Neutrophil (primary cell): ENCODE results near the gene TTLL12.

Experiments
- H3K27ac ChIP-seq: fragments of 200-600 bp; sonication (generic); 2 replicates; pipeline ENCODE4 v1.5.1; 2016; ENCODE audit warnings: mild to moderate bottlenecking, moderate library complexity
- H3K27me3 ChIP-seq: fragments of 200-600 bp; sonication (generic); 2 replicates; pipeline ENCODE4 v1.6.0; 2016; ENCODE audit warnings: mild to moderate bottlenecking
- H3K36me3 ChIP-seq: fragments of 200-600 bp; sonication (generic); 2 replicates; pipeline ENCODE4 v1.5.1; 2017
- H3K4me1 ChIP-seq, 2 experiments: fragments of 200-600 bp in 1 of 2; sonication (generic) in 1 of 2; 1 replicate in 1 of 2; 2 replicates in 1 of 2; pipeline versions ENCODE4 v1.5.1 to v1.6.1; 2013 to 2016; ENCODE audit warnings: low read depth in 1 of 2, low read length in 1 of 2, mild to moderate bottlenecking in 1 of 2, moderate library complexity in 1 of 2; ENCODE audit not compliant: control insufficient read depth in 1 of 2, insufficient read depth in 1 of 2
- H3K4me3 ChIP-seq, 2 experiments: fragments of 200-600 bp in 1 of 2; sonication (generic) in 1 of 2; 1 replicate in 1 of 2; 2 replicates in 1 of 2; pipeline ENCODE4 v1.5.1; 2013 to 2016; ENCODE audit warnings: low read depth in 1 of 2, low read length in 1 of 2, mild to moderate bottlenecking in 1 of 2, moderate library complexity in 1 of 2
- H3K9me3 ChIP-seq: fragments of 200-600 bp; sonication (generic); 2 replicates; pipeline ENCODE4 v1.5.1; 2016
- TF ChIP-seq, protein P1 (sequence below): fragments of 200-600 bp; sonication (generic); IDR thresholded peaks from 2 replicates; pipeline ENCODE4 v1.5.1; 2016; ENCODE audit warnings: antibody characterized with exemption

Gene TTLL12

DNA sequence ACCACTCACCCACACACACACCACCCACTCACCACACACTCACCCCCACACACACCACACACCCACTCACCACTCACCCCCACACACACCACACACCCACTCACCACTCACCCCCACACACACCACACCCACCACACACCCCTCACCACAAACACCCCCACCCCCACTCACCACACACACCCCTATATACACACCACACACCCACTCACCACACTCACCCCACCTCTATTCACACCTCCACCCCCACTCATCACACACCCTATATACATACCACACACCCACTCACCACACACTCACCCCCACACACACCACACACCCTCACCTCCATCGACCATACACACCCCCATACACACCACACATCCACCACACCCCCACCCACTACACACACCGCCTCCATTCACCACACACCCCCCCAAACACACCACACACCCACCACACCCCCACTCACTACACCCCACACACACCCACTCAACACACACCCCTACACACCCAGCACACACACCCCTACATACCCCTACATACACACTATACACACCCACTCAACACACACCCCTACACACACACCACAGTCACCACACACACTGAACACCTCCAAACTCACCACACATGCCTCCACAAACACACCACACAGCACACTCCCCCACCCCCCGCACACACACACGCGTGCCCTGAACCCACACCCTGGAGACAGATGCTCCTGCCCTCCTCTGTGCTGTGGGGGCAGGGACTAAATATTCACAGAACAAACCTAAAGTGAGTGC, 19.0 kb upstream of the TTLL12 start:
- no peak overlapping the region for H3K27ac ChIP-seq
- H3K9me3 ChIP-seq: no peaks in the 10 kb centered on the region
- H3K36me3 ChIP-seq: no peaks in the 10 kb centered on the region
- no peak overlapping the region for H3K4me3 ChIP-seq
- no peaks in the 10 kb centered on the region for H3K4me1 ChIP-seq
- TF ChIP-seq, protein P1, sequence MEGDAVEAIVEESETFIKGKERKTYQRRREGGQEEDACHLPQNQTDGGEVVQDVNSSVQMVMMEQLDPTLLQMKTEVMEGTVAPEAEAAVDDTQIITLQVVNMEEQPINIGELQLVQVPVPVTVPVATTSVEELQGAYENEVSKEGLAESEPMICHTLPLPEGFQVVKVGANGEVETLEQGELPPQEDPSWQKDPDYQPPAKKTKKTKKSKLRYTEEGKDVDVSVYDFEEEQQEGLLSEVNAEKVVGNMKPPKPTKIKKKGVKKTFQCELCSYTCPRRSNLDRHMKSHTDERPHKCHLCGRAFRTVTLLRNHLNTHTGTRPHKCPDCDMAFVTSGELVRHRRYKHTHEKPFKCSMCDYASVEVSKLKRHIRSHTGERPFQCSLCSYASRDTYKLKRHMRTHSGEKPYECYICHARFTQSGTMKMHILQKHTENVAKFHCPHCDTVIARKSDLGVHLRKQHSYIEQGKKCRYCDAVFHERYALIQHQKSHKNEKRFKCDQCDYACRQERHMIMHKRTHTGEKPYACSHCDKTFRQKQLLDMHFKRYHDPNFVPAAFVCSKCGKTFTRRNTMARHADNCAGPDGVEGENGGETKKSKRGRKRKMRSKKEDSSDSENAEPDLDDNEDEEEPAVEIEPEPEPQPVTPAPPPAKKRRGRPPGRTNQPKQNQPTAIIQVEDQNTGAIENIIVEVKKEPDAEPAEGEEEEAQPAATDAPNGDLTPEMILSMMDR: no peak
- peaks cover 12% of the 10 kb centered on the region for H3K27me3 ChIP-seq

DNA sequence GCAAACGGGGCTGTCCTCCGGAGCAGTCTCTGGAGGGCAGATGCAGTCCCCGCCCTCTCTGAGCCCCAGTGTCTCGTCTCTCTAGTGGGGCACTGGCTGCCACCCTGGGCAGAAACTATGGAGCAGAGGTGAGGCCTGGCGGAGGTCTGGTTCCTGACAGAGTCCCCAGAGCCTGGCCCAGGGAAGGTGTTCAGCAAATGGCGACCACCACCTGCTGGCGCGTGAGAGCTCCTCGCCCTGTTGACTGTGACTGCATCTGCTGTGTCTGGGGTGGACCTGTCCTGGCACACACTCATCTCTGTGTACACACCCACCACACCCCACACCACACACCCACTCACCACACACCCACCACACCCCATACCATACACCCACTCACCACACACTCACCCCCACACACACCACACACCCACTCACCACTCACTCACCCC, 18.3 kb upstream of the TTLL12 start:
- TF ChIP-seq, protein P1: no peak
- Histone ChIP-seq H3K27me3 (peaks cover 12% of the 10 kb centered on the region), H3K27ac (no peak overlapping the region), H3K4me1 (no peaks in the 10 kb centered on the region), H3K9me3 (no peaks in the 10 kb centered on the region), H3K36me3 (no peaks in the 10 kb centered on the region), H3K4me3 (no peak overlapping the region)

DNA sequence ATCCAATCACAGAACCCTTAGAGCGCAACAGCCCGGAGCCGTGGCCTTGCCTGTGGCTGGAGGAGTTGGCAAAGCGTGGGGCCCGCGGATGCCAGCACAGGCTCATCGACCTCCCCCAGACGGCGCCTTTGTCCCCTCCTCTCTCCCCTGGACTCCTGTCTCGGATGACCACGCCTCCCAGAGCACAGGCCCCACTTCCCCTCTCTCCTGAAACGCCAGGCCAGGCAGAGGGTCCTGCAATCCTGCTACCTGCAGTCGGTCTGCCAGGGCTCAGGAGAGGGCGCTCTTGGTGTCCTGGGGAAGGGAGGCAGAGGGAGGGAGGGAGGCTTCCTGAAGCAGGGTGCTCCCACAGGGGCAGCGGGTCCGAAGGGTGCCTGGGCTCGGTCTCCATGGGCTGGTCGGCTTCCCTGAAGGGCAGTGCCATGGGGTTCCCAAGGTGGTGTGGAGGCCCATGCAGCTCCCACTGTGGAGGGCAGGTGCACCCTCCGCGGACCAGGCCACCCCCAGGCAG, 16.6 kb upstream of the TTLL12 start:
- H3K27ac ChIP-seq: no peak overlapping the region
- H3K4me1 ChIP-seq: no peaks in the 10 kb centered on the region
- no peak overlapping the region for H3K4me3 ChIP-seq
- H3K36me3 ChIP-seq: no peaks in the 10 kb centered on the region
- TF ChIP-seq, protein P1: no peak
- peaks cover 12% of the 10 kb centered on the region for H3K27me3 ChIP-seq
- H3K9me3 ChIP-seq: no peaks in the 10 kb centered on the region

DNA sequence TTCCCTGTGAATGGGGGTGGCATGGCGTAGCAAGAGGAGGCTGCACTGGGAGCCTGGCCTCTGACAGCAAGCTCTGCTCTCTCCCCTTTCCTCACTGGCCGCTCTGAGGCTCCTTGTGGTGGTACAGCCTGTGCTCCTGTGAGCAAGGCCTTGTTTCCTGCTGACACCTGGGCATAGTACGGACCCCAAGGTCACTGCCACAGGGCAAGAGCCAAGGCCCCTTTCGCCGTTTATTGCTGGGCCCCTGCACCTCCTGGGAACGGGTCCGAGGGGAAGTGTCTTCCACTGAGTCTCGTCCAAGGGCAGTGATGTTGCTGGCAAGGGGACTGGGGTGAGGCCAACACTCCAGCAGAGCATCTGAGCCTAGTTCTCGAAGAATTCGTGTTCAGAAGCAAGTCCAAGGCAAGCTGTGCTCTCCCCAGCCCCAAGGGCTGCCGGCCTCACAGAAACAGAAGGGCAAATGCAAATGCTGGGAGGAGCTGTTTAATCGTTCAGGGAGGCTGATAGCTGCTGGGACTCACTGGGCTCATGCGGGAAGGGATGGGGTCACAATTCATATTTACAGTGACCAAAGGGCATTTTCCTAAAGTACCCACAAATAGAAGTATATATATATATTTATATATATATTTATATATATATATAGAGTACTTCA, 15.9 kb upstream of the TTLL12 start:
- Histone ChIP-seq H3K9me3 (no peaks in the 10 kb centered on the region), H3K27me3 (peaks cover 12% of the 10 kb centered on the region), H3K4me3 (no peak overlapping the region), H3K4me1 (no peaks in the 10 kb centered on the region), H3K36me3 (no peaks in the 10 kb centered on the region), H3K27ac (no peak overlapping the region)
- TF ChIP-seq, protein P1: no peak

DNA sequence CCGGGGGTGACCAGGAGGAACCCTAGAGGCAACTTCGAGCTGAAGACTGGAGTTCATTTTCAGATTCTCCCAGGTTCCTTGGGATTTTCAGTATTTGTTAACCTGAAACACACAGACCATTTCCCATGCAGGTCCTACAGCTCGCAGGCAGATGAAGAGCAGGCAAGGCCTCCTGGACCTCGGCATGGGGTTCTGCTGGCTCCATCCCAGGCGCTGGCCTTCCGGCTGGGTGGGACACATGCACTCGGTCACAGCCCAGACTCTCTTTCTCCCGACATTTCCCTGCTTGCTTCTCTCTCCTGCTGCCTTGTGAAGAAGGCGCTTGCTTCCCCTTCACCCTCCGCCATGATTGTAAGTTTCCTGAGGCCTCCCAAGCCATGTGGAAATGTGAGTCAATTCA, 15.4 kb upstream of the TTLL12 start:
- Histone ChIP-seq H3K9me3 (no peaks in the 10 kb centered on the region), H3K27ac (no peak overlapping the region), H3K27me3 (peaks cover 15% of the 10 kb centered on the region), H3K4me1 (no peaks in the 10 kb centered on the region), H3K36me3 (no peaks in the 10 kb centered on the region), H3K4me3 (no peak overlapping the region)
- TF ChIP-seq, protein P1: no peak
